Transverse colon (tissue), 3 donors: Measurements from ENCODE around the gene CFAP410.

Experiments used
- POLR2A ChIP-seq: fragments of 450-650 bp; IDR thresholded peaks from one replicate; pipeline ENCODE4 v1.6.1; 2016; ENCODE audit warnings: antibody characterized with exemption, mild to moderate bottlenecking, moderate library complexity
- TF ChIP-seq, protein P1 (sequence below), 5 experiments: fragments of 200-600 bp in 3 of 5; fragments of 450-650 bp in 2 of 5; sonication (generic) in 3 of 5; IDR thresholded peaks; 1 replicate in 2 of 5; 2 replicates in 3 of 5; pipeline ENCODE4 v1.5.1; 2016 to 2017; ENCODE audit warnings: antibody characterized with exemption in 5 of 5, inconsistent platforms in 3 of 5, mild to moderate bottlenecking in 2 of 5, moderate library complexity in 1 of 5

DNA sequence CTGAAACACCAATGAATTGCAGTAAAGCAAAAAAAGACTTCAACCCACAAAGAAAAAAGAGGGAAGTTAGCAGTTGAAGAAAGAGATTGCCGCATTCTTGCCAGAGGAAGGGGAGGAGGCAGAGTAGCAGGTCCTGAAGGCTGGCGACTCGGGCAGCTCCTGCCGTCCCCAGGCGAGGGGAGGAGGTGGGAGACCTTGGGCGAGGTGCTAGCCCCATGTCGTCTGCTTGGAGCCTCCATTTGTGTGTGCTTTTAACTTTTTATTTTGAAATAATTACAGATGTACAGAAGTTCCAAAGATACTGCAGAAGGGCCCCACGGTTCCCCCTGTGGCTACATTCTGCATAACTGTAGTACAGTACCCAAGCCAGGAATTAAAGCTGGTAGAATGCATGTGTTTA is 21.0 kb upstream of the CFAP410 start:
- no peak for TF ChIP-seq POLR2A
- TF ChIP-seq, protein P1, sequence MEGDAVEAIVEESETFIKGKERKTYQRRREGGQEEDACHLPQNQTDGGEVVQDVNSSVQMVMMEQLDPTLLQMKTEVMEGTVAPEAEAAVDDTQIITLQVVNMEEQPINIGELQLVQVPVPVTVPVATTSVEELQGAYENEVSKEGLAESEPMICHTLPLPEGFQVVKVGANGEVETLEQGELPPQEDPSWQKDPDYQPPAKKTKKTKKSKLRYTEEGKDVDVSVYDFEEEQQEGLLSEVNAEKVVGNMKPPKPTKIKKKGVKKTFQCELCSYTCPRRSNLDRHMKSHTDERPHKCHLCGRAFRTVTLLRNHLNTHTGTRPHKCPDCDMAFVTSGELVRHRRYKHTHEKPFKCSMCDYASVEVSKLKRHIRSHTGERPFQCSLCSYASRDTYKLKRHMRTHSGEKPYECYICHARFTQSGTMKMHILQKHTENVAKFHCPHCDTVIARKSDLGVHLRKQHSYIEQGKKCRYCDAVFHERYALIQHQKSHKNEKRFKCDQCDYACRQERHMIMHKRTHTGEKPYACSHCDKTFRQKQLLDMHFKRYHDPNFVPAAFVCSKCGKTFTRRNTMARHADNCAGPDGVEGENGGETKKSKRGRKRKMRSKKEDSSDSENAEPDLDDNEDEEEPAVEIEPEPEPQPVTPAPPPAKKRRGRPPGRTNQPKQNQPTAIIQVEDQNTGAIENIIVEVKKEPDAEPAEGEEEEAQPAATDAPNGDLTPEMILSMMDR (IDR thresholded peaks at IDR 0.05), result no peak
